Loucy (cell line): Measurements from ENCODE around the gene P2RX4.

ENCODE experiments used
- H2AFZ ChIP-seq: fragments of 200-600 bp; sonication (generic); 2 replicates; pipeline ENCODE4 v1.6.0; 2016; ENCODE audit warnings: antibody characterized with exemption, mild to moderate bottlenecking, low read length, moderate library complexity
- H3F3A ChIP-seq: fragments of 200-600 bp; 2 replicates; pipeline ENCODE4 v1.6.0; 2016; ENCODE audit warnings: antibody characterized with exemption, low read depth, mild to moderate bottlenecking
- H3K27me3 ChIP-seq: fragments of 200-600 bp; sonication (generic); 2 replicates; pipeline ENCODE4 v1.6.1; 2014; ENCODE audit warnings: low read length, mild to moderate bottlenecking; ENCODE audit not compliant: insufficient read depth, poor library complexity, severe bottlenecking
- H3K36me3 ChIP-seq: fragments of 200-600 bp; sonication (generic); 2 replicates; pipeline ENCODE4 v1.6.1; 2016; ENCODE audit warnings: low read length; ENCODE audit not compliant: insufficient read depth
- H3K4me1 ChIP-seq: fragments of 200-600 bp; sonication (generic); 2 replicates; pipeline ENCODE4 v1.5.1; 2014; ENCODE audit warnings: low read length, mild to moderate bottlenecking; ENCODE audit not compliant: insufficient read depth, poor library complexity, severe bottlenecking
- H3K4me2 ChIP-seq: fragments of 200-600 bp; sonication (generic); 2 replicates; pipeline ENCODE4 v1.6.0; 2014; ENCODE audit warnings: antibody characterized with exemption, low read length, low read depth, mild to moderate bottlenecking; ENCODE audit not compliant: poor library complexity, severe bottlenecking
- H3K4me3 ChIP-seq: fragments of 200-600 bp; sonication (generic); 2 replicates; pipeline ENCODE4 v1.5.1; 2014; ENCODE audit warnings: low read length, mild to moderate bottlenecking, mixed read lengths; ENCODE audit not compliant: poor library complexity, severe bottlenecking
- H3K79me2 ChIP-seq: fragments of 200-600 bp; sonication (generic); 2 replicates; pipeline ENCODE4 v1.6.1; 2014; ENCODE audit warnings: low read length; ENCODE audit not compliant: insufficient read depth
- H3K9ac ChIP-seq: fragments of 200-600 bp; sonication (generic); 2 replicates; pipeline ENCODE4 v1.6.0; 2014; ENCODE audit warnings: mild to moderate bottlenecking, low read depth, low read length, moderate library complexity; ENCODE audit not compliant: poor library complexity, severe bottlenecking
- H3K9me2 ChIP-seq: fragments of 200-600 bp; sonication (generic); replicated peaks from 2 replicates; pipeline ENCODE4 v1.6.1; 2016; ENCODE audit warnings: low read depth, low read length, mixed read lengths
- H3K9me3 ChIP-seq: fragments of 200-600 bp; sonication (generic); 2 replicates; pipeline ENCODE4 v1.6.1; 2014; ENCODE audit warnings: mild to moderate bottlenecking, antibody characterized with exemption, low read length, low read depth; ENCODE audit not compliant: insufficient read depth
- H4K20me1 ChIP-seq: fragments of 200-600 bp; sonication (generic); 2 replicates; pipeline ENCODE4 v1.6.0; 2014; ENCODE audit warnings: antibody characterized with exemption, low read length, mild to moderate bottlenecking; ENCODE audit not compliant: insufficient read depth, poor library complexity, severe bottlenecking
- EZH2phosphoT487 ChIP-seq: fragments of 200-600 bp; IDR thresholded peaks from 2 replicates; pipeline ENCODE4 v1.6.1; 2018; ENCODE audit warnings: antibody characterized with exemption, mild to moderate bottlenecking, moderate library complexity, borderline replicate concordance
- TF ChIP-seq, protein P1 (sequence below): fragments of 200-600 bp; sonication (generic); conservative IDR thresholded peaks from 2 replicates; pipeline ENCODE4 v1.5.1; 2014; ENCODE audit warnings: mild to moderate bottlenecking, antibody characterized with exemption, low read length

The P2RX4 gene

DNA sequence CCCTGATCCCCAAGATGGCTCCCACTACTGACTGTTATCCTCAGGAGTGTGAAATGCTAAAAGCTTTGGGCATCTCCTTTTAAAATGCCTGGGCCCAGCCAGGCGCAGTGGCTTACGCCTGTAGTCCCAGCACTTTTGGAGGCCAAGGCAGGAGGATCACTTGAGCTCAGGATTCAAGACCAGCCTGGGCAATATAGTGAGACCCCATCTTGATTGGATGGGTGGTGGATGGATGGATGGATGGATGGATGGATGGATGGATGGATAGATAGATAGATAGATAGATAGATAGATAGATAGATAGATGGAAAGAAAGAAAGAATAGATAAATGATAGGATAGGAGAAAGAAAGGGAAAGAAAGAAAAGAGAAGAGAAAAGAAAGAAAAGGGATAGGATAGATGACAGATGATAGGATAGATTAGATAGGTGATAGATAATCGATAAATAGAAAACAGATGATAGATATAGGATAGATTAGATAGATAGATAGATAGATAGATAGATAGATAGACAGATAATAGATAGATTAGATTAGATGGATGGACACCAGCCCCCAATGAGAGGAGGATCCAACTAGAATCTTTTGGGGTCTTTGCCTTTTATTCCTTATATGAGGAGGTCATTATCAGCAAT lies 9.5 kb downstream of the P2RX4 start:
- H3K9me3 ChIP-seq = no peaks in the 10 kb centered on the region
- no peaks in the 10 kb centered on the region for H3K9me2 ChIP-seq
- no peak overlapping the region for H3K4me3 ChIP-seq
- H3K9ac ChIP-seq = no peak overlapping the region
- peaks cover 11% of the 10 kb centered on the region for H3K79me2 ChIP-seq
- H3F3A ChIP-seq = no peaks in the 10 kb centered on the region
- H2AFZ ChIP-seq = no peak overlapping the region
- H3K27me3 ChIP-seq = no peaks in the 10 kb centered on the region
- no peak overlapping the region for H3K4me2 ChIP-seq
- peaks cover 25% of the 10 kb centered on the region for H3K4me1 ChIP-seq
- TF ChIP-seq, protein P1, sequence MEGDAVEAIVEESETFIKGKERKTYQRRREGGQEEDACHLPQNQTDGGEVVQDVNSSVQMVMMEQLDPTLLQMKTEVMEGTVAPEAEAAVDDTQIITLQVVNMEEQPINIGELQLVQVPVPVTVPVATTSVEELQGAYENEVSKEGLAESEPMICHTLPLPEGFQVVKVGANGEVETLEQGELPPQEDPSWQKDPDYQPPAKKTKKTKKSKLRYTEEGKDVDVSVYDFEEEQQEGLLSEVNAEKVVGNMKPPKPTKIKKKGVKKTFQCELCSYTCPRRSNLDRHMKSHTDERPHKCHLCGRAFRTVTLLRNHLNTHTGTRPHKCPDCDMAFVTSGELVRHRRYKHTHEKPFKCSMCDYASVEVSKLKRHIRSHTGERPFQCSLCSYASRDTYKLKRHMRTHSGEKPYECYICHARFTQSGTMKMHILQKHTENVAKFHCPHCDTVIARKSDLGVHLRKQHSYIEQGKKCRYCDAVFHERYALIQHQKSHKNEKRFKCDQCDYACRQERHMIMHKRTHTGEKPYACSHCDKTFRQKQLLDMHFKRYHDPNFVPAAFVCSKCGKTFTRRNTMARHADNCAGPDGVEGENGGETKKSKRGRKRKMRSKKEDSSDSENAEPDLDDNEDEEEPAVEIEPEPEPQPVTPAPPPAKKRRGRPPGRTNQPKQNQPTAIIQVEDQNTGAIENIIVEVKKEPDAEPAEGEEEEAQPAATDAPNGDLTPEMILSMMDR = no peak
- no peak for TF ChIP-seq EZH2phosphoT487
- H4K20me1 ChIP-seq = no peaks in the 10 kb centered on the region
- H3K36me3 ChIP-seq = no peaks in the 10 kb centered on the region

DNA sequence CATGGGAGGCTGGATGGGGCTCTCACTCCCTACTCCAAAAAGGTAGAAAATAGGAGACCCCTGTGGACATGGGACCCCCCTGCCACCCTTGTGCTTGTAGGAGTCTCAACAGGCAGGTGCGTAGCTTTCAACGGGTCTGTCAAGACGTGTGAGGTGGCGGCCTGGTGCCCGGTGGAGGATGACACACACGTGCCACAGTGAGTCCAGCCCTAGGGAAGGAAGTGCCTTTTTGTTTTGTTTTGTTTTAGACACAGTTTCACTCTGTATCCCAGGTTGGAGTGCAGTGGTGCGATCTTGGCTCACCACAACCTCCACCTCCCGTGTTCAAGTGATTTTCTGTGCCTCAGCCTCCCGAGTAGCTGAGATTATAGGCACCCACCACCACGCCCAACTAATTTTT lies 12.9 kb downstream of the P2RX4 start:
- Histone ChIP-seq H3F3A (no peaks in the 10 kb centered on the region), H3K9me2 (no peaks in the 10 kb centered on the region), H3K27me3 (no peaks in the 10 kb centered on the region), H3K4me1 (peaks cover 16% of the 10 kb centered on the region), H4K20me1 (no peaks in the 10 kb centered on the region), H3K4me2 (peak overlapping the region; percentile 17), H3K79me2 (no peaks in the 10 kb centered on the region), H3K4me3 (no peak overlapping the region), H3K9ac (peak overlapping the region; percentile 41), H3K36me3 (no peaks in the 10 kb centered on the region), H3K9me3 (no peaks in the 10 kb centered on the region), H2AFZ (no peak overlapping the region)
- TF ChIP-seq, protein P1 = no peak
- TF ChIP-seq EZH2phosphoT487 = no peak

DNA sequence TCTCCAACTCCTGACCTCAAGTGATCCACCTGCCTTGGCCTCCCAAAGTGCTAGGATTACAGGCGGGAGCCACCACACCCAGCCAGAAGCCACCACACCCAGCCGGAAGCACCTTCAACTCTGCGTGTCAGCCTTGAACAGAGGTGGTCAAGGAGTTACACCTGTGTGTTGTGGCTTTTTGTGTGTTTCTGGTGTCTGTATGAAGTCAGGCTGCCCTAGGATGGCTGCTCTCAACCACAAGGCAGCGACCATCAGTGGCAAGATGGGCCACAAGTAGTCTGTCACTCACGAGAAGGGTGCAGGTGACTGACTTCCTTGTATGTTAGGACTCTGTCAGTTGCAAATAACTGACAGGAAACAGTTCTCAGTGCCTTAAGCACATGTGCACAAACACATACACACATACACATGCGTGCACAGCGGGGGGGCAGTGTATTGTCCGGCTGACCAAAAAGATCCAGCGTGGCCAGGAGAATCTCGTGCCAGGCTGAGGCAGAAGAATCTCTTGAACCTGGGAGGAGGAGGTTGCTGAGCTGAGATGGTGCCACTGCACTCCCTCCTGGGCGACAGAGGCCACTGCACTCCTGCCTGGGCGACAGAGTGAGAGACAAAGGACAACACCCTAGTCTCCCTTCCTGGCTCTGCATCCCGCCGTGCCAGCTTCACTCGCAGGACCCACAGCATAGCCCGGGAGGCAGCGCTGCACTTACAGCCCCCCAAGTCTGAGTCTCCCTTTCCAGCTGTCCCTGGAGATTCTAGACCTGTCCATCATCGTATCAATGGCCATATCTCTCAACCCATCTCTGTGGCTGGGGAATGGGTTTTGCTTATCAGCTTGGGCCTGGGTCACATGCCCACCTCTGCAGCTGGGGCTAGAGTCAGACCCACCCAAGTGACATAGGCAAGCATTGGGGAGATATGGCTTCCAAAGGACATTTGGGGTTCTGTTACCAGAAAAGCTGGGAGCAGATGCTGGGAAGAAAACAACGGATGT lies 13.7 kb downstream of the P2RX4 start:
- H3K9me2 ChIP-seq = no peaks in the 10 kb centered on the region
- TF ChIP-seq, protein P1 = peak; percentile 78
- TF ChIP-seq EZH2phosphoT487 = no peak
- H3K36me3 ChIP-seq = no peaks in the 10 kb centered on the region
- H3K9me3 ChIP-seq = no peaks in the 10 kb centered on the region
- H3K27me3 ChIP-seq = no peaks in the 10 kb centered on the region
- peak overlapping the region; percentile 41 for H3K9ac ChIP-seq
- H3K4me2 ChIP-seq = peak overlapping the region; percentile 17
- no peaks in the 10 kb centered on the region for H4K20me1 ChIP-seq
- no peaks in the 10 kb centered on the region for H3K79me2 ChIP-seq
- H3K4me3 ChIP-seq = no peak overlapping the region
- H3F3A ChIP-seq = no peaks in the 10 kb centered on the region
- peak overlapping the region; percentile 30; the same call in 1 of the 2 replicates for H2AFZ ChIP-seq
- H3K4me1 ChIP-seq = peaks cover 16% of the 10 kb centered on the region
